GM12874 (cell line): ENCODE measurements around the gene KANSL1.

Source experiments
- TF ChIP-seq, protein P1 (sequence below): IDR thresholded peaks from 2 replicates; pipeline ENCODE4 v1.5.1; 2011; ENCODE audit warnings: low read depth, mild to moderate bottlenecking, control low read depth, low read length, moderate library complexity; ENCODE audit not compliant: insufficient read depth

The KANSL1 gene

DNA sequence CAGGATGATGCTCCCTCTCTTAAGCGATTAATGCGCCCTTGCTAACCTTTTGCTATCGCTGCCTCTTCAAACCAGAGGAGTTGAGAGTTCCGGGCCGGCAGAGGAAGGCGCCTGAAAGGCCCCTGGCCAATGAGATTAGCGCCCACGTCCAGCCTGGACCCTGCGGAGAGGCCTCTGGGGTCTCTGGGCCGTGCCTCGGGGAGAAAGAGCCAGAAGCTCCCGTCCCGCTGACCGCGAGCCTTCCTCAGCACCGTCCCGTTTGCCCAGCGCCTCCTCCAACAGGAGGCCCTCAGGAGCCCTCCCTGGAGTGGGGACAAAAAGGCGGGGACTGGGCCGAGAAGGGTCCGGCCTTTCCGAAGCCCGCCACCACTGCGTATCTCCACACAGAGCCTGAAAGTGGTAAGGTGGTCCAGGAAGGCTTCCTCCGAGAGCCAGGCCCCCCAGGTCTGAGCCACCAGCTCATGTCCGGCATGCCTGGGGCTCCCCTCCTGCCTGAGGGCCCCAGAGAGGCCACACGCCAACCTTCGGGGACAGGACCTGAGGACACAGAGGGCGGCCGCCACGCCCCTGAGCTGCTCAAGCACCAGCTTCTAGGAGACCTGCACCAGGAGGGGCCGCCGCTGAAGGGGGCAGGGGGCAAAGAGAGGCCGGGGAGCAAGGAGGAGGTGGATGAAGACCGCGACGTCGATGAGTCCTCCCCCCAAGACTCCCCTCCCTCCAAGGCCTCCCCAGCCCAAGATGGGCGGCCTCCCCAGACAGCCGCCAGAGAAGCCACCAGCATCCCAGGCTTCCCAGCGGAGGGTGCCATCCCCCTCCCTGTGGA, 210.2 kb downstream of the KANSL1 start:
- TF ChIP-seq, protein P1, sequence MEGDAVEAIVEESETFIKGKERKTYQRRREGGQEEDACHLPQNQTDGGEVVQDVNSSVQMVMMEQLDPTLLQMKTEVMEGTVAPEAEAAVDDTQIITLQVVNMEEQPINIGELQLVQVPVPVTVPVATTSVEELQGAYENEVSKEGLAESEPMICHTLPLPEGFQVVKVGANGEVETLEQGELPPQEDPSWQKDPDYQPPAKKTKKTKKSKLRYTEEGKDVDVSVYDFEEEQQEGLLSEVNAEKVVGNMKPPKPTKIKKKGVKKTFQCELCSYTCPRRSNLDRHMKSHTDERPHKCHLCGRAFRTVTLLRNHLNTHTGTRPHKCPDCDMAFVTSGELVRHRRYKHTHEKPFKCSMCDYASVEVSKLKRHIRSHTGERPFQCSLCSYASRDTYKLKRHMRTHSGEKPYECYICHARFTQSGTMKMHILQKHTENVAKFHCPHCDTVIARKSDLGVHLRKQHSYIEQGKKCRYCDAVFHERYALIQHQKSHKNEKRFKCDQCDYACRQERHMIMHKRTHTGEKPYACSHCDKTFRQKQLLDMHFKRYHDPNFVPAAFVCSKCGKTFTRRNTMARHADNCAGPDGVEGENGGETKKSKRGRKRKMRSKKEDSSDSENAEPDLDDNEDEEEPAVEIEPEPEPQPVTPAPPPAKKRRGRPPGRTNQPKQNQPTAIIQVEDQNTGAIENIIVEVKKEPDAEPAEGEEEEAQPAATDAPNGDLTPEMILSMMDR = no peak

DNA sequence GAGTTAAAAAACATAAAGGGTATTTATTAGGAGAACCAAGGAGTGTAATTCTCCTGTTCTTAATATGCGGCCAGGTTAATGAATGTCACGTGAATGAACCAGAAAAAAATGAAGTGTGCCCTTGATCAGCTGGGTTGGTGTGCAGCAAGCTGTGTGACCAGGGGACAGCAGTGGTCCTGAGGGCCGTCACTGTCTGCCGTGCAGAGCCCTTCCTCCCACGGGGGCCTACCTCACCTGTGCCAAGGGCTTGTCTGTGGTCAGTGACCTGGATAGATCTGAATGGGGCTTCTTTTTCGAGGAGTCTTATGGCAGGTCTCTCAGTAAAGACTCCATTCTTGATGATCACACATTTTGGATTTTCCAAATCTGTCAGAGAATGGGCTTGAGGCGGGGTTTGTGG, 211.9 kb downstream of the KANSL1 start:
- TF ChIP-seq, protein P1 = no peak

DNA sequence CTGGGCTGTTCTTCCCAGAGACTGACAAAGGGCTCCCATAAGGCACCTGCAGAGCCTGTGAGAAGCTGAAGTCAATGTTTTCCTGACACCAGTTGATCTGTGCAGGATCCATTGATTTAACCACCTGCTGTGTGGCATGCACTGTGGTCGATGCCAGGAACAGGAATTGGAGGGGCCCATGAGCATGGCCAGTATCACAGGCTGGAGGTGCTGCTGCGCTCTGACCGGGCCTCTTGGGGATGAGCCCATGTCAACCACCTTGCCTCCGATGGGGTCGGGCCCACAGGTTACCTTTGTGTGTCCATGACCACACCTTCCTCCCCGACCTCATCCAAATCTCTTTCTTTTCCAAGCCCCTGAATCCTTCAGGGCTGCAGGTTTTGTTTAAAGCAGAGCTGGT, 212.4 kb downstream of the KANSL1 start:
- TF ChIP-seq, protein P1 = no peak
